ENCODE measurements around the gene ZNF280D.
"Not testable (repeated sequence)": the region's sequence is repeated elsewhere in the genome, so short reads cannot be mapped to it uniquely, and the experiment has no call there.

The ZNF280D gene, protein sequence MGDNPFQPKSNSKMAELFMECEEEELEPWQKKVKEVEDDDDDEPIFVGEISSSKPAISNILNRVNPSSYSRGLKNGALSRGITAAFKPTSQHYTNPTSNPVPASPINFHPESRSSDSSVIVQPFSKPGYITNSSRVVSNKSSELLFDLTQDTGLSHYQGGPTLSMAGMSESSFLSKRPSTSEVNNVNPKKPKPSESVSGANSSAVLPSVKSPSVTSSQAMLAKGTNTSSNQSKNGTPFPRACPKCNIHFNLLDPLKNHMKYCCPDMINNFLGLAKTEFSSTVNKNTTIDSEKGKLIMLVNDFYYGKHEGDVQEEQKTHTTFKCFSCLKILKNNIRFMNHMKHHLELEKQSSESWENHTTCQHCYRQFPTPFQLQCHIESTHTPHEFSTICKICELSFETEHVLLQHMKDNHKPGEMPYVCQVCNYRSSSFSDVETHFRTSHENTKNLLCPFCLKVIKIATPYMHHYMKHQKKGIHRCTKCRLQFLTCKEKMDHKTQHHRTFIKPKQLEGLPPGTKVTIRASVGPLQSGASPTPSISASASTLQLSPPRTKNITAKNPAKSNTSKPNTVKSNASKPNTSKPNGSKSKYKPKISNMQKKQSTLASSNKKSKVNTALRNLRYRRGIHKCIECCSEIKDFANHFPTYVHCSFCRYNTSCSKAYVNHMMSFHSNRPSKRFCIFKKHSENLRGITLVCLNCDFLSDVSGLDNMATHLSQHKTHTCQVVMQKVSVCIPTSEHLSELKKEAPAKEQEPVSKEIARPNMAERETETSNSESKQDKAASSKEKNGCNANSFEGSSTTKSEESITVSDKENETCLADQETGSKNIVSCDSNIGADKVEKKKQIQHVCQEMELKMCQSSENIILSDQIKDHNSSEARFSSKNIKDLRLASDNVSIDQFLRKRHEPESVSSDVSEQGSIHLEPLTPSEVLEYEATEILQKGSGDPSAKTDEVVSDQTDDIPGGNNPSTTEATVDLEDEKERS

DNA sequence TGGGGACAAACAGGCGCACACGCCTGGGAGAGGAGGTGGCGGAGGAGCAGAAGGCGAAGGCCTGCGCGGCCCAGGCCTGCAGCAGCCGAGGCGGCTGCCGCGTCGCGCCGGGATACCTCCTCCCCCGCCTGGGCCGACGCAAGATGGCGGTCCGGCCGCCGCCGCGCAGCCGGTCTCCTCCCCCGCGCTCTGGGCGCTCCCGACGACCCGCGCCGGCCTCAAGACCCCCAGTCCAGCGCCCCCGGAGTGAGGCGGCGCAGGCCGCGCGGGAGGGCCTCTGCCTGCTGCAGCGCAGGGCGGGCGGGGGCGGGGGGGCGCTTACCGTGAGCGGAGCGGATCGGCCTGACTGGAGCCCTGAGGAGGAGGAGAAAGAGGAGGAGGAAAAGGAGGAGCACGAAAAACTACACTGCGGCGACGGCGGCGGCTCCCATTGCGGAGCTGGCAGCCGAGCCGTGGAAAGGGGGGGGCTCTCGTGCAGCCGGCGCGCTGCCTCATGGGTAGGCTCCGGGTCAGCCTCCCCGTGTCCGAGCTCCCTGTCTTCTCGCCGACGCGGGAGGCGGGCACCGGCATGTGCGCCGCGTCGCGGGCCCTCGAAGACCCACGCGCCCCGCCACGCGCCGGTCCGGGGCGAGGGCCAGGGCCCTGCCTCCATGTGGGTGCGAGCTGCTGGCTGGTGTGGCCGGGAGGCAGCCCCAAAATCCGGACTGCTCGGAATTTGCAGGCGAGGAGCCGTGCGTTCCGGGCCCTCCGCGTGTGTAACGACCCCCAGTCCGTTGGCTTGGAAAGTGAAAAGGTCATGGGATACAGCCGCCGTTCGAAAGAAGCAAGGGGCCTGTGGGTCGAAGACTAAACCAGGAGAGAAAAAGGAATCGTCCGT lies at the start of gene ZNF280D:
ZNF280D (minus strand) TSS at position 374 of the 877 bp plus-strand sequence. CDS start 26,400 bp downstream, outside the sequence.
- peak; percentile 65 for DNase-seq (ENCODE audit: low read depth, low spot score)

DNA sequence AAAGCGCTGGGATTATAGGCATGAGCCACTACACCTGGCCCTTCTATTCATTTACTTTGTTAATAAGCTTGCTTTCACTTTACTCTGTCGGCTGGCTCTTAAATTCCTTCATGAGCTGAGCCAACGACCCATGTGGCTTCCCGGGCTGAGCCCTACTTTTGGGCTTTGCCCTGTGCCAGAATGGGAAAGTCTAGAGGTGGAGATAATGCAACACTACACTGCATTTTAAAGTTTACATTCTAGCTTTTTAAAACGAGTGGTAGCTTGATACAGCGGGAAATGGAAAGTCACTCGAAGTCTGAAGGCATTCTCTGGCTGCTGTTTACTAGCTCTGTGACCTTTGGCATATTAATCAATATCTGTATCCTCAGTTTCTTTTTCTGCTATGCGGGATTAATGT lies 49.0 kb upstream of the ZNF280D start:
- no peak for DNase-seq (ENCODE audit: low read depth, low spot score)

DNA sequence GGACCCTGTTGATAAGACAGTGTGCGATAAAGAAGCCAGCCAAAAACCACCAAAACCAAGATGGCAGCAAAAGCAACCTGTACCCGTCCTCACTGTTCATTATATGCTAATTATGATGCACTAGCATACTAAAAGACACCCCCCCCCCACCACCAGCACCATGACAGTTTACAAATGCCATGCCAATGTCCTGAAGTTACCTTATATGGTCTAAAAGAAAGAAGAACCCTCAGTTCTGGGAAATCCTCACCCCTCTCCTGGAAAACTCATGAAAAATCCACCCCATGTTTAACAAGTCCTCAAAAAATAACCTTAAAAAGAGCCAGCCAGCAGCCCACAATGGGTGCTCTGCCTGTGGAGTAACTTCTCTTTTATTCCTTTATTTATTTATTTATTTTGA lies 48.4 kb upstream of the ZNF280D start:
- DNase-seq (ENCODE audit: low read depth, low spot score), result no peak

DNA sequence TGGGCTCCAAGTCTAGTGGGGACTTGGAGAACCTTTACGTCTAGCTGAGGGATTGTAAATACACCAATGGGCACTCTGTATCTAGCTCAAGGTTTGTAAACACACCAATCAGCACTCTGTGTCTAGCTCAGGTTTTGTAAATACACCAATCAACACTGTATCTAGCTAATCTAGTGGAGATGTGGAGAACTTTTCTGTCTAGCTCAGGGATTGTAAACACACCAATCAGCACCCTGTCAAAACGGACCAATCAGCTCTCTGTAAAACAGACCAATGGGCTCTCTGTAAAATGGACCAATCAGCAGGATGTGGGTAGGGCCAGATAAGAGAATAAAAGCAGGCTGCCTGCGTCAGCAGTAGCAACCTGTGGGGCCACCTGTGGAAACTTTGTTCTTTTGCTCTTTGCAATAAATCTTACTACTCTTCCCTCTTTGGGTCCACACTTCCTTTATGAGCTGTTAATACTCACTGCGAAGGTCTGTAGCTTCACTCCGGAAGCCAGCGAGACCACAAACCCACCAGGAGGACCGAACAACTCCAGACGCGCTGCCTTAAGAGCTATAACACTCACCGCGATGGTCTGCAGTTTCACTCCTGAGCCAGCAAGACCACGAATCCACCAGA lies 46.9 kb upstream of the ZNF280D start:
- not testable (repeated sequence) for DNase-seq (ENCODE audit: low read depth, low spot score)

DNA sequence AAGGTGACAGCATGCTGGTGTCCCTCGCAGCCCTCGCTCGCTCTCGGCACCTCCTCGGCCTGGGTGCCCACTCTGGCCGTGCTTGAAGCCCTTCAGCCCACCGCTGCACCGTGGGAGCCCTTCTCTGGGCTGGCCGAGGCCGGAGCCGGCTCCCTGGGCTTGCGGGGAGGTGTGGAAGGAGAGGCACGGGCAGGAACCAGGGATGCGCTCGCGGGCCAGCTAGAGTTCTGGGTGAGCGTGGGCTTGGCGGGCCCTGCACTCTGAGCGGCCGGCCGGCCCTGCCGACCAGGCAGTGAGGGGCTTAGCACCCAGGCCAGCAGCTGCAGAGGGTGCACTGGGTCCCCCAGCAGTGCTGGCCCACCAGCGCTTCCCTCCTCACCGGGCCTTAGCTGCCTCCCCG lies 46.1 kb upstream of the ZNF280D start:
- not testable (repeated sequence) for DNase-seq (ENCODE audit: low read depth, low spot score)

DNA sequence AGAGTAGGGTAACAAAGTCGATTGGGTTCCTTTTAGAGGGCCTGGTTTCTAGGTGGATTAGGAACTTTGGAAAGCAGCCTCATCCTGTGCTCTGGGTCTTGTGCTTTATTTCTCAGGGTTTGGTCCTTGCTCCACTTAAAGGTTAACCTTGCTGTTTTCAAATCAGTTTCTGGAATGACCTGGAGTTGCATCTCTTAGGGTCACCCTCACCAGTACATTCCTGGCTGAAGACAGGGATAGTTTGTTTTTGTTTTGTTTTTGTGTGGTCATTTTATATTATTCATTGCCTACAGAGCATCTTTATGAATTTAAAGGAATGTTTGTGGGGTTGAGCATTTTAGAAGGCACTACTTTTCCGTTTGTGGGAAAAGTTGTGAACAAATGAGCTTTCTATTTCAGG lies 45.5 kb upstream of the ZNF280D start:
- no peak for DNase-seq (ENCODE audit: low read depth, low spot score)

DNA sequence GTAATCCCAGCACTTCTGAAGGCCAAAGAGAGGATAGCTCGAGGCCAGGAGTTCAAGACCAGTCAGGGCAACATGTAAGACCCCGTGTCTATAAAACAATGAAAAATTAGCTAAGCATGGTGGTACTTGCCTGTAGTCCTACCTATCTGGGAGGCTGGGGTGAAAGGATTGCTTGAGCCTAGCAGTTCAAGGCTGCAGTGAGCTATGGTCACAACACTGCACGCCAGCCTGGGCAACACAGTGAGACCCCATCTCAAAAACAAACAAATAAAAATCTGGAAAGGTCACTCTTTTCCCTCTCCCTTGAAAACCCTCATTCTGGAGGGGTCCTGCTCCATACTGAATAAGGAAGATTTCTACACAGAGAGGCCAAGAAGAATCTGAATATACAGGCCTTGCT lies 43.5 kb upstream of the ZNF280D start:
- DNase-seq (ENCODE audit: low read depth, low spot score), result no peak

DNA sequence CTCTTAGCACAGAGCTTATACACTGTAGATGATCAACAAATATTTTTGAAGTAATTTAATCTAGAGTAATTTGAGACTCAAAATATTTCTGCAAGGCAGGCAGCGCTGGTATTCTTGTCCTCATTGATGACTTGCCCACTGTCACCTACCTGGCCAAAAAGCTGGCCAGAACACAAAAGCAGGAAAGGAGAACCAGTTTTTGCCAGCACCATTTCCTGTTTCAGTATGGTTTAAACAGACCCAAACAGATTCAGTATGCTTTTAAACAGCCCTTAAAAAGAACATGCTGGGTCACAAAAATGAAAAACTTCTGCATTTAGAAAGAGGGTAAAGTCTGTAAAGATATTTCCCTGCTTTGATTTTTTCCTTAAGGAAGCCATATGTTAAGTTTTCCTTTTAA lies 42.3 kb upstream of the ZNF280D start:
- DNase-seq (ENCODE audit: low read depth, low spot score), result no peak

DNA sequence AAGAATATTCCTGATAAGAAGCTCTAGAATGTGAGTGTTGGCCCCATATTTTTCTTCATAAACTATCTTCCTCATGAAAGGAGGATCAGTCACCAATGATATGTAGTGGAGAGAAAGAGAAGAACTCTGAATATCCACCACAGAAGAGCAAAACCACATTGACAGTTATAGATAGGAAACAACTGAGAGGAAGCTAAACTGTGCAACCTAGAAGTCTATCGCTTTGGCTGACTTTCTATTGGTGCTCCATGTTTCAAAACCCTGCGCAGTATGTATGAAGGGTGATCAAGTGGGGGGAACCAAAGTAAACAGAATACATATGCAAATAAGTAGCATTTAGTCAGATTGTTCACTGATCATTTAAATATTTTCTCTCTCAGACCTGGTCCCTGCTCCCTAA lies 41.0 kb upstream of the ZNF280D start:
- DNase-seq (ENCODE audit: low read depth, low spot score), result no peak

DNA sequence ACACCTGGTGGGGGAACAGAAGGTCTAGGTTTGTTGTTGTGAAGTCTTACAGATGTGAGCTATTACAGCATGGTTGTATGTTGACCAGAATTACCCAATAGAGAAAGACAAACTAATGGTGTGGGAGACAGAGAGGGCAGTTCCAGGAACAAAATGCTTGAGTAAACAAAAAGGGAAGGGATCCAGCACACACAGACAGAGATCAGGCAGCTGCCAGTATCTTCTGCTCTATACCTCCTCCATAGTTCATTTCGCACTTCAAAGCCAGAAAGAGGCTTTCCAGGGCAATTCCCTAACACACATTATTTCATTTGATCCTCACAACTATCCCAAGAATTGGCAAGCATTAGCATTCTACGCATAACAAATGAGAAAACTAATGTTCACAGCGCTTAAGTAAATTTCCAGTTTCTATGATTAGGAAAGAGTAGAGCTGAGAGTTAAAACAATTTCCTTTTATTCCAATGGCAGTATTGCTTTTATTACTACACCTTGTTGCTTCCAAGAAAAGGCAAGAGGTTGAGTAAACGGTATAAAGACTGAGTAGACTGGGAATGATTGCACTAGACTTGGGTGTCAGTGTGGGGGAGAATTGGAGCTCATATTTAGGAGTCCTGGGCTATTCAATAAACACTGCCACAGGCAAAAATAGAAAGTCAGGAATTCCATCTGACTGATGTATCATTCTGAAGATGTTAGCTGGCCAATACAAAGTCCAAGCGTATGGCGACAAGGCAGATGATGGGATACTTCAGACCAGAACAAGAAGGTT lies 39.7 kb upstream of the ZNF280D start:
- DNase-seq (ENCODE audit: low read depth, low spot score), result no peak

DNA sequence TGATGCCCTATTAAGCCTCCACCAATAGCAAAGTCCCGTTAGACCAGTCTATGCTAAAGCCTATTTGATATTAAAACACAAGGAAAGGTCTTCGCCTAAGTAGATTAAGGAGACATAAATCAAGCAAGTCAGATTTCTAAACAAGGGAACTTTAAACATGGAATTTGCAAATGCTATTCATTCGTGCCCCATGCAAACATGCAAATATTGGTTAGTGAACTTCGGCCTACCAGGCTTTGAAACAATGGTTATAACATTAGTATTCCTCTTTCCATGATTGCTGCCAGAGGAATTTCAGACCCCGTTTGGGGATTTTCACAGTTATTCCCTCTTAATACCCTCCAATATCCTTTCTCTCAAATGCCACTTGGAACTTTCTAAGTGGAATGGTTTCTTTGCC lies 36.9 kb upstream of the ZNF280D start:
- no peak for DNase-seq (ENCODE audit: low read depth, low spot score)

DNA sequence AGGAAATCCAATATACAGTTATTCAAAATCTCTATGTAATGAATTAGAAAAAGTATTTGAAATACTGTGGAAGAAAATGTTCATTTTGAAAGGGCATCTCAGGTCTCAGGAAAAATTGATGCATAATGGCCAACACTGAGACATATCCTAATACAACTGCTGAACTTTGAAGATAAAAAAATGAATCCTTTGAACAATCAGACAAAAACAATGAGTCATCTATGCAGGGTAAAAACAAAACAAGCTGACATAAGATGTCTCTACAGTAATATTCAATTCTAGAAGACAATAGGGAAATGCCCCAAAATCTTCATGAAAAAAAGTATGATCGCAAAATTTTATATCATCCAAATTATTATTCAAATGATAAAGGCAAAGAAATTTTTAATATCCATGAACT lies 34.0 kb upstream of the ZNF280D start:
- no peak for DNase-seq (ENCODE audit: low read depth, low spot score)

DNA sequence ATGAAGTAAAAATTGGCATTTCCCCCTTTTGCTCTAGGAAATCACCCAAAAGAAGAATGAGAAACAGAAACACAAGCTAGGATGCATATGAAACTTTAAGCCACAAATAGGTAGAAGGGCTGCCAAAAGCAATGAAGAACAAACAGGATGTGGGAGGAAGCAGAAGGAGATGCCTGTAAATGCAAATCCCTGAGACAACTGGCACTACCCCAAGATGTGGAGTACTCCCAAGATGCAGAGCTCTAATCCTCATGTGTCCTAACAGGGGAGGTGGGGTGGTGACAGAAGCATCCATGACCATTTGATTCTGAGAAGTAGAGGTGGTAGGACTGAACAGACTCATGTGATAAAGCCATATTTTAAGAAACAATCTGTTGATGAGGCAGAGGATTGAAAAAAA lies 31.9 kb upstream of the ZNF280D start:
- DNase-seq (ENCODE audit: low read depth, low spot score), result no peak

DNA sequence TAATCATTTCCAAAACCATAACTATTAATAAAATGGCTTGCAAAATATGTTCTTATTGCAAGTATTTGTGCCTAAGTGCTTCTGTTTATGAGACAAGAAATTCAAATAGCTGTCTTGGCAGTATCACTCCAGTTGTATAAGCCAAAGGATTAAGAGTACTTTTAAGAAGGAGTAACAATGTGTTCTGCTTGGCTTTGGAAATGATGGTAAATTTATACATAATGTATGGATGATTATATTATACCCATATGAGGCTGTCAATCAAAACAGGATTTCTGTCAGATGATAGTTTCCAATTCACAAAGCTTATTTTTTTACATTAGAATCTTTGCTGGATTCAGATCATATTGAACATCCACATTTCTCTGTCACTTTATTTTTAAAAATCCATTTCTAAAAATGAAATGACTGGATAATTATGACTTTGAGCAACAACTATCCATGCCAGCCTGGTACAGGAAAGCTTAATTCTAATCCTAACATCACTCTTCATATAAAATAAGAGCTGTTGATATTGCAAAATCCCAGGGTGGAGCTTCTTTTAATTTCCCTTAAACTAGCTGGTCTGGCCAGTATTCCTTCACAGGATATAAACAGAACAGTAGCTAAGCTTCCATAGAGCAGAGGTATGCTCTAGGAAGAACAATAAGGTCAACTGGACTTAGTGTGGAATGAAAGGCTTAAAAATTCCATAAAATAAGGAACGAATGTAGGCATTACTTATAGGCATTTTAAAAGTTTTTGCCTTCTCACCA lies 30.0 kb upstream of the ZNF280D start:
- DNase-seq (ENCODE audit: low read depth, low spot score), result no peak

DNA sequence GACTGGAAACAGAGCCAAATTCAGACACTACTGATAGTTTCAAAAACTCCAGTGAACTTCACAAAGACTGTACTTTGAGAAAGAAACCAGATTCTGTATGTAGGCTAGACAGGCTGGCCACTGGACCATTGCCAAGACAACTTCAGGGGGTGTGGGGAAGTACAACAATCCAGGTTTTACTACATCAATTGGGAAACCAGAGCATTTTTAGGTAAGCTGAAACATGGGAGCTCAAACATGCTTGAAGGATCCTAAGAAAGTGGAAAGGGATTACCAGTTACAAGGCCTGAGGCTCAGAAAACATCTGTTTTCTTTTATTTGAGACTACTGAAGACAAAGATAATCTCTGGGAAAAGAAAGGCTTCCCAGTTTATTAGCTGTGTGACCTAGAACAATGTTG lies 26.9 kb upstream of the ZNF280D start:
- DNase-seq (ENCODE audit: low read depth, low spot score), result no peak

DNA sequence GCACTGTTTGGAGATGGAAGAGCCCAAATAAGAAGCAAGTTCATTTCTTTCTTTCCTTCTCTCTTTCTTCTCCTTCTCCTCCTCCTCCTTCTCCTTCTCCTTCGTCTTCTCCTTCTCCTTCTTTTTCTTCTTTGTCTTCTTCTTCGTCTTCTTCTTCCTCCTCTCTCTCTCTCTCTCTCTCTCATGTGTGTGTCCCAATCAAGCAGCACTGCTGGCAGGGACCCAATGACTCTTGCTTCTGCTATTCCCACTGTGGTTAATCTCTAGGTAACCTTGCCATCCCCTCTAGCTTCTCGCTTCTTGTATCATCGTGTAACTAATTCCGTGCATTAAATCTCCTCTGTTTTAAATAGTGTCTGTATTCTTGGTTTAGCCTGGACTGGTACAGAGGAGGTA lies 26.1 kb upstream of the ZNF280D start:
- peak; percentile 57 for DNase-seq (ENCODE audit: low read depth, low spot score)

DNA sequence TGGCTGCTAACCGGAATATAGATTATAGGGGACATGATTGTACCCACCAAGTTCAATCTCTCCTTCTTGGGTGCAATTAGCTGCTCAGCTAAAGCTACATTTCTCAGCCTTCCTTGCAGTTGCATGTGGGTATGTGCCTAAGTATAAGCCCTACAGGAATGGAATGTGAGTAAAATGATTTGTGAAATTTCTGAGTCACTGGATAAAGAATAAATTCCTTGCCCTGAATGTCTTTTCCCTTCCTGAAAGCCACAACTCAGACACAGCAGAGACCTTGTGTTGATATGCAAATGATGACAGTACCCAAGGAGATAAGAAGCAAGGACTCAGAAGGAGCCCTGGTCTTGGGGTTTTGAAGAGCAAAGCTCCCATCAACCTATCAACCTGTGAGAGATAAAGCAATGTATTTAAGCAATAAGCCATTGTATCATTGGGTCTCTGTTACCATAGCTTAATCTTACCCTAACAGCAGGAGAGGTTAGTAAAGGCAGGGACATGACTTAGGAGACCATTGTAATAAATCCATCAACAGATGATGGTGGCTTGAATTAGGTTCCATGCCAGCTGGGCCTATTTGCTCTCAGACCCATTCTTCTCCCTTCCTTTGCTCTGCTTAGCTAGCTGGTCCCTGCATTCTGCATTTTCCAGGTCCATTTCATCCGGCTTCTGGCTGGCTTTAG lies 25.6 kb upstream of the ZNF280D start:
- DNase-seq (ENCODE audit: low read depth, low spot score), result no peak

DNA sequence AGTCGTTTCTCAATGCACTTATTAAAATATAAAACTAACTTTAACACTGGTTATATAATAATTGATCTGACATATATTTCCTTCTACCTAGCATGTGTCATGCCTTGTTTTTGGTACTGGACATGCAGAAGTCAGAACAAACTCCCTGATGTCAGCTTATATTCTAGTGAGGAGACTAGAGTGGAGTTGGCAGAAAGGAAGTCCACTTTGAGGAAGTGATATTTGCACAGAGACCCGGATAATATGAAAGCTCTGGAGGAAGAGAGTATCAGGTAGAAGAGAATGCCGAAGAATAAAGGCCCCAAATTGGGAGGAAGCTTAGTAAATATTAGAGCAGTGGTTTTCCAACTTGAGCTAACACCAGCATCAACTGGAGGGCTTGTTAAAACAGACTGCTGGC lies 24.6 kb upstream of the ZNF280D start:
- DNase-seq (ENCODE audit: low read depth, low spot score), result no peak

DNA sequence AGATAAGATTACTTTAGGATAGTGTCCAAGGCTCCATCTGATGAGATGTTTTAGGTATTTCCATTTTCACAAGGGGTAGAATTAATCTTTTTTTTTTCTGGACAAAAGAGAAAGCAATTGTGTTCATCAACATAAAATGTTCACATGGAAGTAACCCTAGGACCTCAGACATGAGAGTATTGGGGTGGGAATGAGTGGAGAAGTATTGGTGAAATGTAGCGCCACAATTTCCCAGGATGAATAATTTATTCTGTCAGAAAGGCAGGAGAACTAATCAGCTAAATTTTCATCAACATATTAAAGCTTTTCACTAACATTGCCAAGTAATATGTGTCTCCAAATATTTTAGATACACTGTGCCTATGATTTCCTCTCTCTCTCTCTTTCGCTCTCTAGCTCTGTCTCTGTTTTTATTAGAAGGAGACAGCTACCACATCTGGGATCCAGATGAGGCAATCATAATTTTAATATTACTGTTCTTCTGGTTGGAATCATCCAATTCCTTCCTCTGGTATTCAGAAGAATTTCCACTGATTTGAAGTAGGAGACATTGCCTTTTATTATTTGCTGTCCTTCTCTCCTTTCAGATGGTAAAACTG lies 21.6 kb upstream of the ZNF280D start:
- no peak for DNase-seq (ENCODE audit: low read depth, low spot score)

Measured in smooth muscle cell of the brain vasculature (primary cell).